H1 (cell line): ENCODE data around the gene SEMA3B.

ENCODE experiments used
- ATF3 ChIP-seq: IDR thresholded peaks from 2 replicates; pipeline ENCODE4 v1.6.1; 2011; ENCODE audit warnings: low read depth, mild to moderate bottlenecking, low read length; ENCODE audit not compliant: insufficient read depth
- CTCF ChIP-seq, 3 experiments: IDR thresholded peaks; 1 replicate in 2 of 3; 2 replicates in 1 of 3; pipeline versions ENCODE4 v1.5.1 to v1.6.1; 2011; ENCODE audit warnings: low read length in 3 of 3, mild to moderate bottlenecking in 3 of 3, inconsistent platforms in 2 of 3, low read depth in 1 of 3, moderate library complexity in 1 of 3; ENCODE audit not compliant: insufficient read depth in 1 of 3; ENCODE audit errors: control extremely low read depth in 1 of 3
- EGR1 ChIP-seq: IDR thresholded peaks from 2 replicates; pipeline ENCODE4 v1.6.1; 2011; ENCODE audit warnings: low read depth, low read length, borderline replicate concordance
- HDAC6 ChIP-seq: IDR thresholded peaks from one replicate; pipeline ENCODE4 v1.7.1; 2012; ENCODE audit warnings: low read depth, mild to moderate bottlenecking, inconsistent platforms, low read length, moderate library complexity
- MAX ChIP-seq: IDR thresholded peaks from 2 replicates; pipeline ENCODE4 v1.6.1; 2012; ENCODE audit warnings: inconsistent platforms
- POLR2A ChIP-seq, 2 experiments: IDR thresholded peaks; 1 replicate in 1 of 2; 2 replicates in 1 of 2; pipeline ENCODE4 v1.6.1; 2011; ENCODE audit warnings: low read depth in 2 of 2, low read length in 2 of 2, mild to moderate bottlenecking in 2 of 2; ENCODE audit errors: control extremely low read depth in 1 of 2
- SAP30 ChIP-seq: fragments of 300-600 bp; sonication (generic); IDR thresholded peaks from 2 replicates; pipeline ENCODE4 v1.7.1; 2012; ENCODE audit warnings: low read length, moderate library complexity, mild to moderate bottlenecking, inconsistent platforms; ENCODE audit not compliant: insufficient read depth, insufficient replicate concordance
- SIN3A ChIP-seq, 2 experiments: IDR thresholded peaks in 1 of 2; conservative IDR thresholded peaks in 1 of 2; 2 replicates each; pipeline ENCODE4 v1.6.1; 2011 to 2012; ENCODE audit warnings: low read length in 2 of 2, improper control_type of control experiment in 1 of 2, low read depth in 1 of 2, mild to moderate bottlenecking in 1 of 2
- SP1 ChIP-seq: IDR thresholded peaks from 2 replicates; pipeline ENCODE4 v1.6.1; 2011; ENCODE audit warnings: low read depth, low read length

DNA sequence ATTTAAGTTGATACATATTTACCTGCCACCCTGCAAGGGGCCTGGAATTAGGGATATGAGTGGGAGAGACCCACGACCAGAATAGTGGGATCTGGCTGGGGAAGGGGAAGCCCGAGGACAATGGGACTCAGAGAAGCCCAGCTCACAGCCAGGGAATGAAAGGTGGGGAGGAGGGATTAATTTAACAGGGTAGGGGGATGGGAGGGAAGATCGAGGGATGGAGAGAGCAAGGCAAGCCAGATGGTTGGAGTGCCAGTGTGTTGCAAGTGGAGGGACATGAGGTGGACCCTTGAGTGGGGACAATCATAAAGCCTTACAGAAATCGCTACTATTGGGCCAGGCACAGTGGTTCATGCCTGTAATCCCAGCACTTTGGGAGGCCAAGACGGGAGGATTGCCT is 37.4 kb upstream of the SEMA3B start:
- TF ChIP-seq CTCF (IDR thresholded peaks at IDR 0.05; ENCODE audit: control extremely low read depth in 1 of 3, insufficient read depth in 1 of 3, low read depth in 1 of 3, low read length in 3 of 3) (no peak), ATF3 (no peak), SAP30 (no peak), SP1 (no peak), MAX (no peak), EGR1 (no peak), POLR2A (IDR thresholded peaks at IDR 0.05; ENCODE audit: control extremely low read depth in 1 of 2, low read depth in 2 of 2, low read length in 2 of 2) (no peak), SIN3A (conservative IDR thresholded peaks at IDR 0.05 in 1 of 2, IDR thresholded peaks at IDR 0.05 in 1 of 2; ENCODE audit: low read depth in 1 of 2, low read length in 2 of 2) (no peak), HDAC6 (no peak)
